Measurements from ENCODE around the gene CFAP58.

GRCh38 chr10:104371753-104372152, 18.1 kb downstream of the CFAP58 start:
- TF ChIP-seq CTCF (IDR thresholded peaks at IDR 0.05) (no peak), EZH2 (IDR thresholded peaks at IDR 0.05; ENCODE audit: borderline replicate concordance, insufficient read depth, low read depth, low read length, poor library complexity, severe bottlenecking) (no peak)

Measured in B cell (primary cell).